Peyer's patch (tissue), 4 donors: ENCODE data around the gene CCAR1. TPM values are rescaled to one million over a fixed set of nuclear protein-coding genes. Genes with fewer than 3 reads are reported as not detected.
"Not testable (repeated sequence)": the region's sequence is repeated elsewhere in the genome, so short reads cannot be mapped to it uniquely, and the experiment has no call there.

Source experiments
- DNase-seq, 3 donors: peaks; one replicate each; pipeline ENCODE4 v3.0.0-alpha.2; 2017 to 2019
- H3K27ac ChIP-seq, 4 donors: fragments of 200-600 bp; sonication (generic); one replicate each; pipeline ENCODE4 v1.5.1; 2016 to 2019
- H3K27me3 ChIP-seq, 2 donors: fragments of 200-600 bp; sonication (generic); one replicate each; pipeline ENCODE4 v1.5.1; 2019
- H3K36me3 ChIP-seq, 3 donors: fragments of 200-600 bp; sonication (generic); one replicate each; pipeline ENCODE4 v1.5.1; 2016 to 2019
- H3K4me1 ChIP-seq, 4 donors: fragments of 200-600 bp; sonication (generic); one replicate each; pipeline ENCODE4 v1.5.1; 2016 to 2019
- H3K4me3 ChIP-seq, 4 donors: fragments of 200-600 bp; sonication (generic); 1 replicate in 3 of 4; 2 replicates in 1 of 4; pipeline ENCODE4 v1.5.1; 2016 to 2019; ENCODE audit warnings: mild to moderate bottlenecking in 1 of 4
- H3K9me3 ChIP-seq, 4 donors: fragments of 200-600 bp; sonication (generic); one replicate each; pipeline ENCODE4 v1.5.1; 2016 to 2019; ENCODE audit warnings: mild to moderate bottlenecking in 1 of 4
- POLR2A ChIP-seq, 2 donors: fragments of 450-650 bp; IDR thresholded peaks; one replicate each; pipeline ENCODE4 v1.5.1; 2017; ENCODE audit warnings: antibody characterized with exemption in 2 of 2, mild to moderate bottlenecking in 2 of 2, moderate library complexity in 2 of 2
- total RNA-seq, 4 donors: library from RNA; depleted of rRNA; stranded (reverse); fragments of >200 nt; gene quantifications; one replicate each; pipeline ENCODE4 v1.1.0, GENCODE V29; 2016
- TF ChIP-seq, protein P1 (sequence below), 6 experiments: fragments of 450-650 bp in 4 of 6; fragments of 200-600 bp in 2 of 6; sonication (generic) in 1 of 6; IDR thresholded peaks; one replicate each; pipeline ENCODE4 v1.5.1; 2017 to 2019; ENCODE audit warnings: antibody characterized with exemption in 6 of 6, mild to moderate bottlenecking in 3 of 6, moderate library complexity in 1 of 6

CCAR1 gene
- total RNA-seq, 4 donors from 2014 or later, result 63.7 to 215 (median 88.5) TPM

- Histone ChIP-seq H3K9me3 (no peaks in the 10 kb centered on the region), H3K4me3 (no peak overlapping the region), H3K27me3 (no peaks in the 10 kb centered on the region), H3K36me3 (no peaks in the 10 kb centered on the region), H3K4me1 (no peaks in the 10 kb centered on the region), H3K27ac (no peak overlapping the region)
- no peak for DNase-seq
- TF ChIP-seq POLR2A (IDR thresholded peaks at IDR 0.05), result no peak
- TF ChIP-seq, protein P1, sequence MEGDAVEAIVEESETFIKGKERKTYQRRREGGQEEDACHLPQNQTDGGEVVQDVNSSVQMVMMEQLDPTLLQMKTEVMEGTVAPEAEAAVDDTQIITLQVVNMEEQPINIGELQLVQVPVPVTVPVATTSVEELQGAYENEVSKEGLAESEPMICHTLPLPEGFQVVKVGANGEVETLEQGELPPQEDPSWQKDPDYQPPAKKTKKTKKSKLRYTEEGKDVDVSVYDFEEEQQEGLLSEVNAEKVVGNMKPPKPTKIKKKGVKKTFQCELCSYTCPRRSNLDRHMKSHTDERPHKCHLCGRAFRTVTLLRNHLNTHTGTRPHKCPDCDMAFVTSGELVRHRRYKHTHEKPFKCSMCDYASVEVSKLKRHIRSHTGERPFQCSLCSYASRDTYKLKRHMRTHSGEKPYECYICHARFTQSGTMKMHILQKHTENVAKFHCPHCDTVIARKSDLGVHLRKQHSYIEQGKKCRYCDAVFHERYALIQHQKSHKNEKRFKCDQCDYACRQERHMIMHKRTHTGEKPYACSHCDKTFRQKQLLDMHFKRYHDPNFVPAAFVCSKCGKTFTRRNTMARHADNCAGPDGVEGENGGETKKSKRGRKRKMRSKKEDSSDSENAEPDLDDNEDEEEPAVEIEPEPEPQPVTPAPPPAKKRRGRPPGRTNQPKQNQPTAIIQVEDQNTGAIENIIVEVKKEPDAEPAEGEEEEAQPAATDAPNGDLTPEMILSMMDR (IDR thresholded peaks at IDR 0.05), result no peak
These were observed 15.5 kb upstream of the CCAR1 start for GRCh38 chr10:68705548-68705947.

DNA sequence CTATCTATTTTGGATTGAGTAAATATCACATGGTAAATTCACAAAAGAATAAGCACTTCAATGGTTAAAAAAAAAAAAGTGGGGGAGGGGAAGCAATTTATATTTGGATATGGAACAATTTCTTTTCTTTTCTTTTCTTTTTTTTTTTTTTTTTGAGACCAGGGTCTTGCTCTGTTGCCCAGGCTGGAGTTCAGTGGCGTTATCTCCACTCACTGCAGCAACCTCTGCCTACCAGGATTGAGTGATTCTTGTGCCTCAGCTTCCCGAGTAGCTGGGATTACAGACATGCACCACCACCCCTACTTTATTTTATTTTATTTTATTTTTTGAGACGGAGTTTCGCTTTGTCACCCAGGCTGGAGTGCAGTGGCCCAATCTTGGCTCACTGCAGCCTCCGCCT, 12.1 kb upstream of the CCAR1 start:
- not testable (repeated sequence) for H3K36me3 ChIP-seq, H3K27ac ChIP-seq, H3K4me3 ChIP-seq, H3K4me1 ChIP-seq, H3K9me3 ChIP-seq, H3K27me3 ChIP-seq, DNase-seq

- DNase-seq, H3K4me1 ChIP-seq, H3K4me3 ChIP-seq, H3K9me3 ChIP-seq, H3K27ac ChIP-seq, H3K27me3 ChIP-seq, H3K36me3 ChIP-seq: not testable (repeated sequence)
These were observed 8.0 kb upstream of the CCAR1 start for GRCh38 chr10:68713065-68713464.

- no peak overlapping the region for H3K4me3 ChIP-seq
- H3K36me3 ChIP-seq, result no peaks in the 10 kb centered on the region
- H3K4me1 ChIP-seq, result peaks cover 0 to 6% (median 5%) of the 10 kb centered on the region in 4 donors
- no peaks in the 10 kb centered on the region for H3K27me3 ChIP-seq
- H3K27ac ChIP-seq, result no peak overlapping the region
- H3K9me3 ChIP-seq, result no peaks in the 10 kb centered on the region
- DNase-seq, result no peak
- TF ChIP-seq POLR2A (IDR thresholded peaks at IDR 0.05), result no peak
- TF ChIP-seq, protein P1 (IDR thresholded peaks at IDR 0.05), result no peak
These were observed 3.6 kb upstream of the CCAR1 start for GRCh38 chr10:68717435-68717834.

GRCh38 chr10:68721673-68722335, 765 bp downstream of the CCAR1 start:
- Histone ChIP-seq H3K9me3 (no peaks in the 10 kb centered on the region), H3K36me3 (peaks cover 0 to 34% (median 0%) of the 10 kb centered on the region in 3 donors), H3K27me3 (no peaks in the 10 kb centered on the region), H3K27ac (peak overlapping the region; percentile 86 to 96 (median 92)), H3K4me1 (peaks cover 0 to 9% (median 7%) of the 10 kb centered on the region in 4 donors), H3K4me3 (peak overlapping the region; percentile 78 to 98 (median 82))
- no peak for DNase-seq
- TF ChIP-seq, protein P1 (IDR thresholded peaks at IDR 0.05), result no peak
- no peak for TF ChIP-seq POLR2A (IDR thresholded peaks at IDR 0.05)

DNA sequence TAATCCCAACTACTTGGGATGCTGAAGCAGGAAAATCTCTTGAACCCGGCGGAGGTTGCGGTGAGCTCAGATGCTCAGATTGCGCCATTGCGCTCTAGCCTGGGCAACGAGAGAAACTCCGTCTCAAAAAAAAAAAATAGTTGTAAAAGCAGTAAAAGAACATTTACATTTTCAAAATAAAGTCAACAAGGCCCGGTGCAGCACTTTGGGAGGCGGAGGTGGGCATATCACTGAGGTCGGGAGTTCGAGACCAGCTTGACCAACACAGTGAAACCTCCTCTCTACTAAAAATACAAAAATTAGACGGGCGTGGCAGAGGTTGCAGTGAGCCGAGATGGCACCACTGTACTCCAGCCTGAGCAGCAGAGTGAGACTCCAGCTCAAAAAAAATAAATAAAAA, 4.0 kb downstream of the CCAR1 start:
- Histone ChIP-seq H3K4me3 (no peak overlapping the region), H3K27ac (no peak overlapping the region), H3K4me1 (peaks cover 0 to 9% (median 7%) of the 10 kb centered on the region in 4 donors), H3K27me3 (no peaks in the 10 kb centered on the region), H3K9me3 (no peaks in the 10 kb centered on the region), H3K36me3 (peaks cover 0 to 65% (median 0%) of the 10 kb centered on the region in 3 donors)
- DNase-seq, result peak in 1 of 3 donors; percentile 31
- no peak for TF ChIP-seq POLR2A (IDR thresholded peaks at IDR 0.05)
- TF ChIP-seq, protein P1 (IDR thresholded peaks at IDR 0.05), result no peak

DNA sequence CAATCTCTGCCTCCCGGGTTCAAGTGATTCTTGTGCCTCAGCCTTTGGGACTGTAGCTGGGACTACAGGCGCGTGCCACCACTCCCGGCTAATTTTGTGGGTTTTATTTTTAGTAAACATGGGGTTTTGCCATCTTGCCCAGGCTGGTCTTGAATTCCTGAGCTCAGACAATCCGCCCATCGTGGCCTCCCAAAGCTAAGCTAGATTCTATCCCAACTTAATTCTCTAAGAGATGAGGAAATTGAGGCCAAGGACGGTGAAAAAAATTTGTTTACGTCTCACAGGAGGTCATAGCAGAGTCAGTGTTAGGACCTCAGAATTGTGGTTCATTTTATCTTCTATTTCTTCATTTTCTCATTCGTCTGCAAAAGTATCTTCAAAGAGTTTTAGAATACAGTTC, 6.1 kb downstream of the CCAR1 start:
- peaks cover 0 to 7% (median 5%) of the 10 kb centered on the region in 4 donors for H3K4me1 ChIP-seq
- TF ChIP-seq, protein P1 (IDR thresholded peaks at IDR 0.05), result no peak
- no peak for TF ChIP-seq POLR2A (IDR thresholded peaks at IDR 0.05)
- no peaks in the 10 kb centered on the region for H3K9me3 ChIP-seq
- peaks cover 0 to 81% (median 0%) of the 10 kb centered on the region in 3 donors for H3K36me3 ChIP-seq
- H3K27me3 ChIP-seq, result no peaks in the 10 kb centered on the region
- H3K27ac ChIP-seq, result no peak overlapping the region
- H3K4me3 ChIP-seq, result no peak overlapping the region
- peak in 1 of 3 donors; percentile 23 for DNase-seq
